Panc1 (cell line): Measurements from ENCODE around the gene BNC1.

Source experiments
- CTCF ChIP-seq: fragments of 450-650 bp; IDR thresholded peaks from 2 replicates; pipeline ENCODE4 v1.5.1; 2017; ENCODE audit warnings: mild to moderate bottlenecking
- POLR2AphosphoS5 ChIP-seq: IDR thresholded peaks from 2 replicates; pipeline ENCODE4 v1.6.1; 2012; ENCODE audit warnings: mild to moderate bottlenecking, low read depth, low read length, moderate library complexity
- REST ChIP-seq, 2 experiments: IDR thresholded peaks; 2 replicates each; pipeline ENCODE4 v1.6.1; 2011 to 2012; ENCODE audit warnings: low read depth in 2 of 2, control low read depth in 1 of 2, low read length in 1 of 2, mild to moderate bottlenecking in 1 of 2, moderate library complexity in 1 of 2; ENCODE audit not compliant: insufficient read depth in 1 of 2
- SIN3A ChIP-seq: IDR thresholded peaks from 2 replicates; pipeline ENCODE4 v1.6.1; 2012; ENCODE audit warnings: low read depth, mild to moderate bottlenecking, low read length, moderate library complexity, borderline replicate concordance; ENCODE audit not compliant: insufficient read depth

- TF ChIP-seq CTCF (no peak), REST (IDR thresholded peaks at IDR 0.05; ENCODE audit: insufficient read depth in 1 of 2, low read depth in 2 of 2, low read length in 1 of 2) (no peak), POLR2AphosphoS5 (no peak), SIN3A (no peak)
Measured at GRCh38 chr15:83243634-83244033, 40.8 kb downstream of the BNC1 start.
